Measurements from ENCODE around the gene LTN1.

The LTN1 gene

DNA sequence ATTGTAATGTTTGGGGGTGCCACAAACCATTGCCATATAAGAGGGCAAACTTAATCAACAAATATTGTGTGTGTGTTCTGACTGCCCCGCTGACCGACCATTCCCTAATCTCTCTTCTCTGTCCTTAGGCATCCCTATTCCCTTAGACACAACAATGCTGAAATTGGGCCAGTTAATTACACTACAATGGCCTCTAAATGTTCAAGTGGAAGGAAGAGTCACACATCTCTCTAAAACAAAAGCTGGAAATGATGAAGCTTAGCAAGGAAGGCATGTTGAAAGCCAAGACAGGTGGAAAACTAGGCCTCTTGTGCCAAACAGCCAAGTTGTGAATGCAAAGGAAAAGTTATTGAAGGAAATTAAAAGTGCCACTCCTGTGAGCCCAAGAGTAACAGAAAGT is 30.2 kb downstream of the LTN1 start:
- DNase-seq (ENCODE audit: low read depth) = no peak

DNA sequence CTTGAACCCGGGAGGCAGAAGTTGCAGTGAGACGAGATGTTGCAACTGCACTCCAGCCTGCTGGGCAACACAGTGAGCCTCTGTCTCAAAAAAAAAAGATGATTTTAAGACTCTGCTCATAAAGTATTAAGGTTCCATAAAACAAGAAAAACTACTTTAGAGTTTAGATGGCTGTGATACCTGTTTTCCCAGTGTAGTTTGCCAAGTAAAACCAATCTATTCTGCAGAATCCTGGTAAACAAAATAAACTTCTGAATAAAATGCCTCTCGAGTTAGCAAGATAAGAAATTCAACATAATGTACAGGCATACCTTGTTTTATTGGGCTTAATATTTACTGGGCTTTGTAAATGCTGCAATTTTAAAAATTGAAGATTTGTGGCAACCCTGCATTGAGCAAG is 30.8 kb downstream of the LTN1 start:
- TF ChIP-seq, protein P1, sequence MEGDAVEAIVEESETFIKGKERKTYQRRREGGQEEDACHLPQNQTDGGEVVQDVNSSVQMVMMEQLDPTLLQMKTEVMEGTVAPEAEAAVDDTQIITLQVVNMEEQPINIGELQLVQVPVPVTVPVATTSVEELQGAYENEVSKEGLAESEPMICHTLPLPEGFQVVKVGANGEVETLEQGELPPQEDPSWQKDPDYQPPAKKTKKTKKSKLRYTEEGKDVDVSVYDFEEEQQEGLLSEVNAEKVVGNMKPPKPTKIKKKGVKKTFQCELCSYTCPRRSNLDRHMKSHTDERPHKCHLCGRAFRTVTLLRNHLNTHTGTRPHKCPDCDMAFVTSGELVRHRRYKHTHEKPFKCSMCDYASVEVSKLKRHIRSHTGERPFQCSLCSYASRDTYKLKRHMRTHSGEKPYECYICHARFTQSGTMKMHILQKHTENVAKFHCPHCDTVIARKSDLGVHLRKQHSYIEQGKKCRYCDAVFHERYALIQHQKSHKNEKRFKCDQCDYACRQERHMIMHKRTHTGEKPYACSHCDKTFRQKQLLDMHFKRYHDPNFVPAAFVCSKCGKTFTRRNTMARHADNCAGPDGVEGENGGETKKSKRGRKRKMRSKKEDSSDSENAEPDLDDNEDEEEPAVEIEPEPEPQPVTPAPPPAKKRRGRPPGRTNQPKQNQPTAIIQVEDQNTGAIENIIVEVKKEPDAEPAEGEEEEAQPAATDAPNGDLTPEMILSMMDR (conservative IDR thresholded peaks at IDR 0.05; ENCODE audit: low read length) = no peak
- H3K4me3 ChIP-seq (ENCODE audit: low read length) = no peak overlapping the region
- no peak for DNase-seq (ENCODE audit: low read depth)

More for the DNA sequence above, 30.2 kb downstream of the LTN1 start:
- no peak overlapping the region for H3K4me3 ChIP-seq (ENCODE audit: low read length)
- TF ChIP-seq, protein P1 (conservative IDR thresholded peaks at IDR 0.05; ENCODE audit: low read length) = no peak

DNA sequence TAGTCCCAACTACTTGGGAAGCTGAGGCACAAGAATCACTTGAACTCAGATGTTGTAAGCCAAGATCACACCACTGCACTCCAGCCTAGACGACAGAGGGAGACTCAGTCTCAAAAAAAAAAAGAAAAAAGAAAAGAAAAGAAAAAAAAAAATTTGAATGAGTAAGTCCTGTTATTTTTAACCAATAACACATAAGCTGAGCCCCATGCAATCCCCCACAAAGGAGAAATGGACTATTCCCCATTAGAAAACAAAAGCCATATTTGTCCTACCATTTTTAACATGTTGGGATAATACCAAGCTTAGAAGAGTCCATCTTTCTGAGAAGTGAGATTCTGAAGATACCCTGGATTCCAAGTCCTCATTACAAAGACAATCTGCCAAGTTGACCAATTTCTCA is 32.4 kb downstream of the LTN1 start:
- no peak for DNase-seq (ENCODE audit: low read depth)
- no peak overlapping the region for H3K4me3 ChIP-seq (ENCODE audit: low read length)
- TF ChIP-seq, protein P1 (conservative IDR thresholded peaks at IDR 0.05; ENCODE audit: low read length) = no peak

DNA sequence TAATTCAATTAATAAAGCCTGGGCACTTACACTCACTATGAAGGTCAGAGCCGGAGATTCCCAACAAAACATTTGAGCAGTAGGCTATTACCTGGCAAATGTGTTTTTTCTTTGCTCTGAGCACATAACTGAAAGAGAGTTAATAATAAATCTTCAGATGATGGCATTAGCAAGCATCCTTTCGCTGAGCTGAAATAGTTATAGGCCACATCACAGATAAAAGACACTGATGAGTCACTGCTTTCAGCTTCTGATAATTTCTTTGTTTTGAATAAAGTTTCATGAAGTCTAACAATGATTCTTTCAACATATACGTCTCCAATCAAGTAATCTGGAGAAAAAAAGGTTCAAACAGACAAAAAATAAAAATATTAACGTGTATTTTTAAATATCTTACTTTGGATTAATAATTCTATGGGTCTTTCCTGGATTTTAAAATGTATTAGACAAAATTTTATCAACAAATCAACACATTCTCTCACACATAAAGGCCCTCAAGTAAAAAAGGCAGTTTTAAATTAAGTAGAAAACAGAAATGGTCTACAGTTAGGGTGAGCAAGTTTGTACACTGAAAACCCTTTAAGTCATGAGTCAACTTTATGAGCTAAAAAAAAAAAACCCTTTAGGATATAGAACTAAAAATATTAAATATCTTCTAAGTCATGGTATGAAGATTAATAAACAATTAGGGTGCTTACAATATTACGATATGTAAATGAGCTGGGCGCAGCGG is 33.1 kb downstream of the LTN1 start:
- H3K4me3 ChIP-seq (ENCODE audit: low read length) = no peak overlapping the region
- peak; percentile 72 for DNase-seq (ENCODE audit: low read depth)
- TF ChIP-seq, protein P1 (conservative IDR thresholded peaks at IDR 0.05; ENCODE audit: low read length) = no peak

DNA sequence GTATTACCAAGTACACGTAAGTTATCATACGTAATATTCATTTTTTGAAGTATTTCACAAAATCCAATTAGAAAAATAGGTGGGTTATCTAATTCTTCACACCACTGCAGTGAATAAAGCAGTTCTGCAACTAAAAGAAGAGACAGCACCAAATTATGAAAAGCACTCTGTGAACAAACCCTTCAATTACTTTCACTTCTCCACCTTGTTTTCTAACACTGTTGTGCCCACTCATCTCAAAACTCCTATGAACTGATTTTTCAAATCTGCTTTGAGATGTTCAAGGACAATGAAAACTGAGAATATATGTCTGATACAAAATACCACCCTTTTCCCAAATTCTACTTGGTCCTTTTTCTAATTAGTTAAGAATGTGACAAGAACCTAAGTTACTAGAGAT is 39.4 kb downstream of the LTN1 start:
- H3K4me3 ChIP-seq (ENCODE audit: low read length) = no peak overlapping the region
- no peak for DNase-seq (ENCODE audit: low read depth)
- TF ChIP-seq, protein P1 (conservative IDR thresholded peaks at IDR 0.05; ENCODE audit: low read length) = no peak

DNA sequence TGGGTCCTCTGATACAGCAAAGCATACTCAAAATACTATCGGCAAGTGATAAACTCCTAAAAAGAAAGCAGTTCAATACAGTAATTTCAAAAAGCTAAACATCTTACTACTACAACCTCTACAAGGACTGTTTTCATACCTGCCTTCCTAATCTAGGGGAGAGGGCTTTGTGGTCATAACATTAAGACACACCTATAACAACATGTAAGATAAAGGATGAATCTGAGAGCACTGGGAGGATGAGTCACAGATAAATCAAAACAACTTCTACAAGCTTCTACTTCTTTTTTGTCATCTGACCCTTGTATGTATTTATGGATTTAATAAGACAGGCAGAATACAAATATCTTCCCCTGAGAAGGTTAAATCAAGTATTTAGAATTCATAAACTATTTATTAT is 40.0 kb downstream of the LTN1 start:
- no peak for DNase-seq (ENCODE audit: low read depth)
- no peak overlapping the region for H3K4me3 ChIP-seq (ENCODE audit: low read length)
- TF ChIP-seq, protein P1 (conservative IDR thresholded peaks at IDR 0.05; ENCODE audit: low read length) = no peak

DNA sequence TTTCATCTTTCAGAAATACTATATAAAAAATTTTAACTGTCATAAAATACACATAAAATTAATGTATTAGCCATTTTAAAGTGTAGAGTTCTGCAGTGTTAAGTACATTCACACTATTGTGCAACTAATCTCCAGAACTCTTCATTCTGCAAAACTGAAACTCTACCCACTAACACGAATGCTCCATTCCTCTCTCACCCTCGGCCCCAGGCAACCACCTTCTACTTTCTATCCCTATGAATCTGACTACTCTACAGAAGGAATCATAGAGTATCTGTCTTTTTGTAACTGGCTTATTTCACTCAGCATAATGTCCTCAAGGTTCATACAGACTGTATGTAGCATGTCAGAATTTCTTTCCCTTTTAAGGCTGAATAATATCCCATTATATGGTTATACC is 43.4 kb downstream of the LTN1 start:
- no peak for DNase-seq (ENCODE audit: low read depth)
- TF ChIP-seq, protein P1 (conservative IDR thresholded peaks at IDR 0.05; ENCODE audit: low read length) = no peak
- H3K4me3 ChIP-seq (ENCODE audit: low read length) = no peak overlapping the region
